Activated T-helper 1 cell treated with anti-CD3 and anti-CD28 coated beads, Interleukin-2, amount 50 U/mL, for 16 hours (primary cell): ENCODE measurements around the gene ZNF398.

Source experiments
- DNase-seq, 2 donors: peaks; one replicate each; pipeline ENCODE4 v3.0.0-alpha.2; 2020; ENCODE audit warnings: low read depth in 1 of 2, low spot score in 1 of 2

ZNF398 gene

GRCh38 chr7:149196151-149196704 is 49.0 kb downstream of the ZNF398 start:
- DNase-seq = no peak

DNA sequence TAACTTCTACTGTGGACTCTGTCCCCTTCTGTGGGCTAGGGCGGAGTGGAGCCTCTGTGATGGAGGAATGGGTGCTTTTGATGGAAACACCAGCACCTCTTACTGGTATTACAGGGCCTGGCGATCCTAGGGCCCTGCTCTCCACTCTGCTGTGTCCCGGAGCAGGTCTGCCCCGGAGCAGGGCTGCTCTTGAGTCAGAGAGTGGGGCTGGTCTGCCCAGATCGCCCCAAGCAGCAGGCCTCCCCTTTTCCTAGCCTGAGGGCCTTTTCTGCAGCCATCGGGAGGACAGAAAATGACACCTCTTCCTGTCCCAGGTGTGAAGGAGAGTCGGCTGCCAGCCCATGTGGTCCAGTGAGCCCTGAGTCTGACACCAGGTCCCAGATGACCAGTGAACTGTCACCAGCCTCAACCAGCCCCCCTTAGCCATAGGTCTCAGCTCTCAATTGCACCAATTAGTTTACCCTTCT is 49.5 kb downstream of the ZNF398 start:
- DNase-seq = no peak

DNA sequence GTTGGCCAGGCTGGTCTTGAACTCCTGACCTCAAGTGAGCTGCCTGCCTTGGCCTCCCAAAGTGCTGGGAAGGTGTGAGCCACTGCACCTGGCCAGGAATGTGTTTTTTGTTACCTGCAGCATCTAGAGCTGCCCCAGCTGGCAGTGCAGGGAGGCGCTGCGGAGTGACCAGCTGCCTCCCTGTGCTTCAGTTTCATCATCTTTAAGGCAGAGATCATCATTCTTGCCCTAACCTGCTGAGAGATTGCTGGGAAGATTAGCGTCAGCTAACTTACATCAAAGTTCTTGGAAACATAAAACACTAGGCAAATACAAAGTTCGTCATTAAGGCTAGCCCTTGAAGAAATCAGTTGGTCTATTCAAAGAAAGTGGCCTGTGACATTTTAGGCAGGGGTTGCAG is 50.4 kb downstream of the ZNF398 start:
- no peak for DNase-seq

GRCh38 chr7:149198161-149198816 is 51.0 kb downstream of the ZNF398 start:
- no peak for DNase-seq

GRCh38 chr7:149199234-149199995 is 52.2 kb downstream of the ZNF398 start:
- DNase-seq = no peak

DNA sequence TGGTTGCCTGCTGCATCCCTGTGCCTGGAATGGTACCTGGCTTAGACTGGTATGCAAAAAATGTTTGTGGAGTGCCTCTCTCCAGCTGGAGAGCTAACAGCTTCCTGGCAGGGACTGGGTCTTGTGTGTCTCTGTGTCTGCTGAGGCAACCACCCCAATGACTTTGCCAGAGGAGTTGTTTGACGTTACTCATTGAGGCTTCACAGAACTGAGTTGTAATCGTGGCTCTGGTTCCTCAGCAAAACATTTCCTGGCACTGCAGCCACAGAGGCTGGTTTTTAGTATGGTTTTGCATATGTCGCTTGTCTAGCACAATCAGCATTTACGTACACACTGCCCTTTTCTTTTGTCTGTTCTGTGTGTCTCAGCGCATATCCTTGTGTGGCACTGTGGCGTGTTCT is 55.6 kb downstream of the ZNF398 start:
- no peak for DNase-seq

DNA sequence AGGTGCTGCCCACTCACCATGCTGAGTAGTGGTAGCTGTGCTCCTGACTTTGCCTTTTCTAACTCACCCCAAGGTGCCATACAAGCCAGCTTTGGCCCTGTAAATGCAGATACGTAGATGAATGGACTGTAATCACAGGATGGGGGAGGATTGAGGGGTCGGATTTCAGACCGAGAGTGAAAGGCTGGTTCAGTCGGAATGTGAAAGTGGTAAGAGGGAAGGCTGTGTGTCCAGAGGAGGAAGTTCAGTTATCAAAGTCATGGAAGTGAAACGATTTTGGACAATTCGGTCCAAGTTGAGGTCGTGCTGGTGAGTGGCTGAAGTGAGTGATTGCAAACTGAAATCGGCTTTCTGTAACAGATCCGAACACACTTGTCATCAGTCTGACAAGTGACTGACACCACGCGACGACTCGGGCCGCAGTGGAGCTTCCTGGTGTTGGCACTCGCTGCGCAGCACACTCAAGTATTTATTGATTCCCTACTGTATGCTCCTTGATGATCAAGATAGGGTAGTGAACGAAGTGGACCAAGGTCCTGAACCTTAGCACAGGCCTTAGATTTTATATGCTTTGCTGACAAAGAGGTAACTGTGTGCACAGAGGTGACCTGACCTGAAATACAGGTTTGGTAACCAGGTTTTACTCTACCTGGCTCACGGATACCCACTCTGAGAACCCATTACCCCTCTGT is 58.6 kb downstream of the ZNF398 start:
- no peak for DNase-seq

DNA sequence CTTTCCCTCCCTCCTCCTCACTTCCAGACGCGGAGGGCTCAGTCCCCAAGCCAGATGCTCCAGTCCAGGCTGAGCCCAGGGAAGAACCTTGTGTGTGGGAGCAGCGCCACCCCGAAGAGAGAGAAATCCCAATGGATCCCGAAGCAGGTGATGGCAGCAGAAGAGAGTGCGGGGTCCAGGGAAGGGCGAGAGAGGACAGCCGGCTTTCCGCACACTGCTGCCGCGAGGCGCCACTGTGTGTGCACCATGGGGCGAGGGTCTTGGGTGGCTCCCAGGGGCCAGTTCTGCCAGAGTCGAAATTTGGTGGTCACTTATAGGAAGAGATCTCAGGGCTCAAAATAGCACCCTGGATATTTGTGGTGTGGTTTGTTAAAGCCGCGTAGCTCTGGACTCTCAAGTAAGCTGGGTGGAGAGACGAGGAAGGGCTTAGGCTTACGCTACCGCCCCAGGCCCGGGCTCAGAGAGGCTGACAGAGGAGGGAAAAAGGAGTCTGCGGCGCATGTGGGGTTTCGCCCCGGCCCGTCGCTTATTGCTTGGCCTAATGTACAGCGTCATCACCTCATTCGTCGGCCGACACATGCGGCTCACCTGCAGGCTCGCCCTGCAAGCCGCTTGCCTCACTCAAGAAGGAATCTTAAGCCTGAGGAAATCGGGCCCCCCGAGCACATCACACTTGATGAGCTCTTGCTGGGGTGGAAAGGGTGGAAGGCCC is 60.2 kb downstream of the ZNF398 start:
- DNase-seq = no peak

- DNase-seq = peak; percentile 45 to 61
These were observed 62.4 kb downstream of the ZNF398 start for GRCh38 chr7:149209518-149210269.

DNA sequence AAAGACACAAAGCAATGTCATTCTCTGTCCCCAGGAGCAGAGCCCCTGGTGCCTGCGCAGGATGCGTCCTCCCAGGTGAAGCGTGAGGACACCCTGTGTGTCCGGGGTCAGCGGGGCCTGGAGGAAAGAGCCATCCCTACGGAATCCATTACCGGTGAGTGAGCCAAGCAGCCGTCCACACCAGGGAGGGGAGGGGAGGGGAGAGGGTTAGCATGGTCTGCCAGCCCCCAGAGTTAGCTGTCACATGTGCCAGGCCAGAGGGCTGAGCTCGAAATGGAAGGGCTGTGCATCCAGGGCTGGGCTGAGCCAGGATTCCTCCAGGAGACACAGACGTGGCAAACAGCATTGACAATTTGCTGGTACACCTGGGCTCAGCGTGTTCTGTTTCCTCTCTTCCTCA is 63.3 kb downstream of the ZNF398 start:
- DNase-seq = no peak

GRCh38 chr7:149214020-149214720 is 66.9 kb downstream of the ZNF398 start:
- no peak for DNase-seq

DNA sequence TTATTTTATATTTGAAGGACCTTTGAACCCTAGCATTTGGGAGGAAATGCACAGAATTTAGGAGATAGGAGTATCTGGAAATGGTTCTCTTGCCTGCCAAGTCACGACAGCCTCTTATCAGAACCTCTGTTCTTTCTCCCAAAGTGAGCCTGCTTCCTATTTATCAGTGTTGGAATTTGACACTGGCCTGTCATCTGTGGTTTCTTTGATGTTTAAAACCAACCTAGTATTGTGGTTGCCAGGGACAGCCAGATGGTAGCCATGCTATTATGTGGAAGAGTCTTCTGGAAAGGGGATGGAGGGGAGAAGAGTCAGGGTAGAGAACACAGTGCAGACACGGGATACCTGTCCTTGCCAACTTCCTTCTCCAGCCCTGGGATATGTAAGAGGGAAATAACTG is 69.1 kb downstream of the ZNF398 start:
- no peak for DNase-seq

DNA sequence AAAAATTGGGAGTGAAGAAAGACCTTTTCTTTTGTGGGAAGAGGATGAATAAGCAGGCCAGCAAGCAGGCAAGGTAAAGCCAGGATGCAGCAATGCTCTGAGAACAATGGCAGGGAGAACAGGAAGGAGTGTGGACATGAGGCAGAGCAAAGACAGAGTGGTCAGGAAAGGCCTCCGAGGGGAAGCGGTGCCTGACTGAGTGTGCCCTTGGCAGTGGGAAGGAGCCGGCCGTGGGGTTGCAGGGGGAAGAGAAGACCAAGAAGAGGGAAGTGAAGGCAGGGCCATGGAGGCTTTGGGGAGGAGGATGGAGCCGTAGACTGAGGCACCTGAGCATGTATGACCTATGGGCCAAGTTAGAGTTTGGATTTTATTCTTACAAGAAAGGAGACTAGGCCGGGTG is 70.3 kb downstream of the ZNF398 start:
- no peak for DNase-seq

- no peak for DNase-seq
These were observed 71.5 kb downstream of the ZNF398 start for GRCh38 chr7:149218469-149219420.

GRCh38 chr7:149220534-149220933 is 73.3 kb downstream of the ZNF398 start:
- DNase-seq = no peak

DNA sequence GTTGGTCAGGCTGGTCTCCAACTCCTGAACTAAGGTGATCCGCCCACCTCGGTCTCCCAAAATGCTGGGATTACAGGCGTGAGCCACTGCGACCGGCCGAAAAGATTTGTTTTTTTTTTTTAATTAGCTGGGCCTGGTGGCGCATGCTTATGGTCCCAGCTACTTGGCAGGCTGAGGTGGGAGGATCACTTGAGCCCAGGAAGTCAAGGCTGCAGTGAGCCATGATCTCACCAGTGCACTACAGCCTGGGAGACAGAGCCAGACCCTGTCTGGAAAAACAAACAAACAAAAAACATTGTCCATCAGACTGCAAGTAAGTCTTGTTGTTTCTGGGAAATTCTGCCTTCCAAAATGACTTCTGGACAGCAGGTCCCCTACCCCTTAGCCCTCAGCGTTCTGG is 75.9 kb downstream of the ZNF398 start:
- DNase-seq = no peak

- no peak for DNase-seq
These were observed 76.5 kb downstream of the ZNF398 start for GRCh38 chr7:149223761-149224160.

- DNase-seq = no peak
These were observed 77.1 kb downstream of the ZNF398 start for GRCh38 chr7:149224352-149224751.

DNA sequence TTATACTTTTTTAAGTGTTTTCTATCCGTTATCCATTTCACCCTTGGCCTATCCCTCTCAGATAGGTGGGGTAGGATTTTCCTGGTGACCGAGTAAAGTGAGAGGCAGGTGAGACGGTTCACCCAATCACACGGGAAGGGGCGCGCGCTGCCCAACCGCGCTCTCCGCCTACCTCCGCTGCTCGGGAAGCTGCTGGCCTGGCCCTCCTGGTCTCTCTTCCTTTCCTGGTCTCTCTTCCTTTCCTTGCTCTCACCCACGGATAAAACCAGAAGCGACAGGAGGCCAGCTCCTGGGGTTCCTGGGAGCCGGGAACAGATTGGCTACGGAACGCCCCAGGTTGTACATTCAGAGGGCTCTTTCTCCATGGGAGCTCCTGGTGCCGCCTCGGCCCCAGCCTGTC is 77.9 kb downstream of the ZNF398 start:
- no peak for DNase-seq
